ENCODE results near the gene TLR1.

DNA sequence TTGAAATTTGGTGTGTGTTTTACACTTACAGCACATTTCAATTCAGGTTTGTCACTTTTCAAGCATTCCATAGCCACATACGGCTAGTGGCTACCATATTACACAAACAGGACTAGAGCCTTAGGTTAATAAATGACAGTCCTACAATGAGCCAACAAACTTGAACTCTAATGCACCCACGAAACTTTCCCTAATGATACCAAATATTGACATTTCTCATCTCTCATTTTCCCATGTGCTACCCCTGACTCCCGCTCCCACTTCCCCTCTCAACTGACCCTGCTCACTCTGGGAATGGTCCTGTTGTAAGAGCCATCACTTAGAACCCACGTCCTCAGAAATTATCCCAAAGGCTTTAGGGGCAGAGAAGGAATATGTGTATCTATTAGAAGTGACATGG is 16.9 kb downstream of the TLR1 start:
- TF ChIP-seq FOXK1 (CRISPR knock-in tag; IDR thresholded peaks at IDR 0.05) (no peak), ZNF423 (CRISPR knock-in tag; IDR thresholded peaks at IDR 0.05) (no peak), CREB1 (CRISPR knock-in tag; IDR thresholded peaks at IDR 0.05) (no peak), TEAD4 (CRISPR knock-in tag; IDR thresholded peaks at IDR 0.05) (no peak), ZNF138 (CRISPR knock-in tag; conservative IDR thresholded peaks at IDR 0.05) (no peak), NFYB (CRISPR knock-in tag; conservative IDR thresholded peaks at IDR 0.05; ENCODE audit: low read depth) (no peak)
- TF ChIP-seq, protein P1, sequence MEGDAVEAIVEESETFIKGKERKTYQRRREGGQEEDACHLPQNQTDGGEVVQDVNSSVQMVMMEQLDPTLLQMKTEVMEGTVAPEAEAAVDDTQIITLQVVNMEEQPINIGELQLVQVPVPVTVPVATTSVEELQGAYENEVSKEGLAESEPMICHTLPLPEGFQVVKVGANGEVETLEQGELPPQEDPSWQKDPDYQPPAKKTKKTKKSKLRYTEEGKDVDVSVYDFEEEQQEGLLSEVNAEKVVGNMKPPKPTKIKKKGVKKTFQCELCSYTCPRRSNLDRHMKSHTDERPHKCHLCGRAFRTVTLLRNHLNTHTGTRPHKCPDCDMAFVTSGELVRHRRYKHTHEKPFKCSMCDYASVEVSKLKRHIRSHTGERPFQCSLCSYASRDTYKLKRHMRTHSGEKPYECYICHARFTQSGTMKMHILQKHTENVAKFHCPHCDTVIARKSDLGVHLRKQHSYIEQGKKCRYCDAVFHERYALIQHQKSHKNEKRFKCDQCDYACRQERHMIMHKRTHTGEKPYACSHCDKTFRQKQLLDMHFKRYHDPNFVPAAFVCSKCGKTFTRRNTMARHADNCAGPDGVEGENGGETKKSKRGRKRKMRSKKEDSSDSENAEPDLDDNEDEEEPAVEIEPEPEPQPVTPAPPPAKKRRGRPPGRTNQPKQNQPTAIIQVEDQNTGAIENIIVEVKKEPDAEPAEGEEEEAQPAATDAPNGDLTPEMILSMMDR (IDR thresholded peaks at IDR 0.05) = no peak
- TF ChIP-seq, protein P2, sequence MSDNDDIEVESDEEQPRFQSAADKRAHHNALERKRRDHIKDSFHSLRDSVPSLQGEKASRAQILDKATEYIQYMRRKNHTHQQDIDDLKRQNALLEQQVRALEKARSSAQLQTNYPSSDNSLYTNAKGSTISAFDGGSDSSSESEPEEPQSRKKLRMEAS (CRISPR knock-in tag; IDR thresholded peaks at IDR 0.05) = no peak
- TF ChIP-seq, protein P3, sequence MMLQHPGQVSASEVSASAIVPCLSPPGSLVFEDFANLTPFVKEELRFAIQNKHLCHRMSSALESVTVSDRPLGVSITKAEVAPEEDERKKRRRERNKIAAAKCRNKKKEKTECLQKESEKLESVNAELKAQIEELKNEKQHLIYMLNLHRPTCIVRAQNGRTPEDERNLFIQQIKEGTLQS (CRISPR knock-in tag; conservative IDR thresholded peaks at IDR 0.05) = no peak
- TF ChIP-seq, protein P4, sequence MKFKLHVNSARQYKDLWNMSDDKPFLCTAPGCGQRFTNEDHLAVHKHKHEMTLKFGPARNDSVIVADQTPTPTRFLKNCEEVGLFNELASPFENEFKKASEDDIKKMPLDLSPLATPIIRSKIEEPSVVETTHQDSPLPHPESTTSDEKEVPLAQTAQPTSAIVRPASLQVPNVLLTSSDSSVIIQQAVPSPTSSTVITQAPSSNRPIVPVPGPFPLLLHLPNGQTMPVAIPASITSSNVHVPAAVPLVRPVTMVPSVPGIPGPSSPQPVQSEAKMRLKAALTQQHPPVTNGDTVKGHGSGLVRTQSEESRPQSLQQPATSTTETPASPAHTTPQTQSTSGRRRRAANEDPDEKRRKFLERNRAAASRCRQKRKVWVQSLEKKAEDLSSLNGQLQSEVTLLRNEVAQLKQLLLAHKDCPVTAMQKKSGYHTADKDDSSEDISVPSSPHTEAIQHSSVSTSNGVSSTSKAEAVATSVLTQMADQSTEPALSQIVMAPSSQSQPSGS (CRISPR knock-in tag; IDR thresholded peaks at IDR 0.05; ENCODE audit: borderline replicate concordance, low read depth) = no peak
- TF ChIP-seq, protein P5, sequence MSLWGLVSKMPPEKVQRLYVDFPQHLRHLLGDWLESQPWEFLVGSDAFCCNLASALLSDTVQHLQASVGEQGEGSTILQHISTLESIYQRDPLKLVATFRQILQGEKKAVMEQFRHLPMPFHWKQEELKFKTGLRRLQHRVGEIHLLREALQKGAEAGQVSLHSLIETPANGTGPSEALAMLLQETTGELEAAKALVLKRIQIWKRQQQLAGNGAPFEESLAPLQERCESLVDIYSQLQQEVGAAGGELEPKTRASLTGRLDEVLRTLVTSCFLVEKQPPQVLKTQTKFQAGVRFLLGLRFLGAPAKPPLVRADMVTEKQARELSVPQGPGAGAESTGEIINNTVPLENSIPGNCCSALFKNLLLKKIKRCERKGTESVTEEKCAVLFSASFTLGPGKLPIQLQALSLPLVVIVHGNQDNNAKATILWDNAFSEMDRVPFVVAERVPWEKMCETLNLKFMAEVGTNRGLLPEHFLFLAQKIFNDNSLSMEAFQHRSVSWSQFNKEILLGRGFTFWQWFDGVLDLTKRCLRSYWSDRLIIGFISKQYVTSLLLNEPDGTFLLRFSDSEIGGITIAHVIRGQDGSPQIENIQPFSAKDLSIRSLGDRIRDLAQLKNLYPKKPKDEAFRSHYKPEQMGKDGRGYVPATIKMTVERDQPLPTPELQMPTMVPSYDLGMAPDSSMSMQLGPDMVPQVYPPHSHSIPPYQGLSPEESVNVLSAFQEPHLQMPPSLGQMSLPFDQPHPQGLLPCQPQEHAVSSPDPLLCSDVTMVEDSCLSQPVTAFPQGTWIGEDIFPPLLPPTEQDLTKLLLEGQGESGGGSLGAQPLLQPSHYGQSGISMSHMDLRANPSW (CRISPR knock-in tag; conservative IDR thresholded peaks at IDR 0.05; ENCODE audit: low read depth) = no peak
- TF ChIP-seq, protein P6, sequence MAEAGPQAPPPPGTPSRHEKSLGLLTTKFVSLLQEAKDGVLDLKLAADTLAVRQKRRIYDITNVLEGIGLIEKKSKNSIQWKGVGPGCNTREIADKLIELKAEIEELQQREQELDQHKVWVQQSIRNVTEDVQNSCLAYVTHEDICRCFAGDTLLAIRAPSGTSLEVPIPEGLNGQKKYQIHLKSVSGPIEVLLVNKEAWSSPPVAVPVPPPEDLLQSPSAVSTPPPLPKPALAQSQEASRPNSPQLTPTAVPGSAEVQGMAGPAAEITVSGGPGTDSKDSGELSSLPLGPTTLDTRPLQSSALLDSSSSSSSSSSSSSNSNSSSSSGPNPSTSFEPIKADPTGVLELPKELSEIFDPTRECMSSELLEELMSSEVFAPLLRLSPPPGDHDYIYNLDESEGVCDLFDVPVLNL (CRISPR knock-in tag; IDR thresholded peaks at IDR 0.05; ENCODE audit: borderline replicate concordance, low read depth) = no peak
